A549 (cell line): Measurements from ENCODE around the gene TRIM69. TPM values are rescaled to one million over a fixed set of nuclear protein-coding genes. Genes with fewer than 3 reads are reported as not detected.

Source experiments
- ATAC-seq, 2 experiments: fragments of 200-7000 bp in 1 of 2; fragments of >200 bp in 1 of 2; cut with Nextera tagmentation in 1 of 2; cut with Tn5 transposase in 1 of 2; 3 replicates each; pipeline versions ENCODE4 v1.8.0 to v1.9.1; 2018 to 2020; ENCODE audit warnings: mild to moderate bottlenecking in 1 of 2, moderate library complexity in 1 of 2
- CTCF ChIA-PET: fragments of 300-600 bp; sonication (Branson Sonifier 250); formaldehyde crosslinking; extraction: SDS; loops from one replicate; lab custom pipeline; 2021; ENCODE audit warnings: antibody characterized with exemption, inconsistent platforms; lab: Yijun Ruan, JAX
- POLR2A ChIA-PET: fragments of 350-600 bp; formaldehyde crosslinking; extraction: SDS; loops from one replicate; lab custom pipeline; 2021; ENCODE audit warnings: antibody characterized with exemption, inconsistent platforms; lab: Yijun Ruan, JAX
- DNase-seq, 2 experiments: peaks; one replicate each; pipeline versions ENCODE4 v3.0.0 to v3.0.0-alpha.2; 2011 to 2016; ENCODE audit warnings: low read depth in 1 of 2, low spot score in 1 of 2
- FAIRE-seq: peaks from 2 replicates; lab custom pipeline; 2011; peaks lifted over from hg19 to GRCh38; lab: Jason Lieb, UNC
- H3K27ac ChIP-seq, 2 experiments: fragments of >200 bp; sonication (Bioruptor Twin); formaldehyde crosslinking; 3 replicates each; pipeline ENCODE4 v1.5.1; 2016 to 2017
- H3K4me1 ChIP-seq: fragments of >200 bp; sonication (Bioruptor Twin); formaldehyde crosslinking; 3 replicates; pipeline ENCODE4 v1.6.1; 2016
- H3K4me2 ChIP-seq: fragments of >200 bp; sonication (Bioruptor Twin); formaldehyde crosslinking; 3 replicates; pipeline ENCODE4 v1.6.1; 2016
- H3K4me3 ChIP-seq: fragments of >200 bp; sonication (Bioruptor Twin); formaldehyde crosslinking; 3 replicates; pipeline ENCODE4 v1.5.1; 2016
- H3K9me3 ChIP-seq: fragments of >200 bp; sonication (Bioruptor Twin); formaldehyde crosslinking; 3 replicates; pipeline ENCODE4 v1.6.1; 2016
- BHLHE40 ChIP-seq: IDR thresholded peaks from 2 replicates; pipeline ENCODE4 v1.6.1; 2012; ENCODE audit warnings: low read depth, low read length, inconsistent platforms
- CBX2 ChIP-seq: fragments of 200-600 bp; sonication (generic); IDR thresholded peaks from 2 replicates; pipeline ENCODE4 v1.6.1; 2016; ENCODE audit warnings: low read depth, mild to moderate bottlenecking, borderline replicate concordance
- CEBPB ChIP-seq, 2 experiments: fragments of >200 bp in 1 of 2; sonication (Bioruptor Twin) in 1 of 2; formaldehyde crosslinking in 1 of 2; IDR thresholded peaks; 2 replicates each; pipeline ENCODE4 v1.6.1; 2012 to 2016
- CHD2 ChIP-seq: fragments of 150-350 bp; IDR thresholded peaks from 2 replicates; pipeline ENCODE4 v1.6.1; 2014; ENCODE audit warnings: low read length; ENCODE audit not compliant: partially characterized antibody
- CHD4 ChIP-seq: fragments of 200-600 bp; sonication (generic); IDR thresholded peaks from 2 replicates; pipeline ENCODE4 v1.6.1; 2016; ENCODE audit warnings: antibody characterized with exemption, mild to moderate bottlenecking, borderline replicate concordance
- E2F6 ChIP-seq: IDR thresholded peaks from 2 replicates; pipeline ENCODE4 v1.6.1; 2012; ENCODE audit warnings: low read depth, borderline replicate concordance
- EHMT2 ChIP-seq: fragments of 200-600 bp; sonication (generic); IDR thresholded peaks from 2 replicates; pipeline ENCODE4 v1.6.1; 2016; ENCODE audit warnings: antibody characterized with exemption, low read depth, mild to moderate bottlenecking, moderate library complexity
- ELK1 ChIP-seq: fragments of 150-350 bp; IDR thresholded peaks from 2 replicates; pipeline ENCODE4 v1.6.1; 2014; ENCODE audit warnings: low read depth, mild to moderate bottlenecking, low read length
- FOXS1 ChIP-seq: fragments of 250-450 bp; sonication (Bioruptor Pico); IDR thresholded peaks from 2 replicates; pipeline ENCODE4 v1.5.0; 2020; ENCODE audit warnings: mild to moderate bottlenecking, moderate library complexity
- HMGXB4 ChIP-seq: fragments of 250-450 bp; sonication (Bioruptor Pico); IDR thresholded peaks from 2 replicates; pipeline ENCODE4 v1.5.0; 2021; ENCODE audit warnings: mild to moderate bottlenecking, moderate library complexity, borderline replicate concordance
- HOXA7 ChIP-seq: fragments of 250-450 bp; sonication (Bioruptor Pico); IDR thresholded peaks from 2 replicates; pipeline ENCODE4 v1.5.0; 2020; ENCODE audit warnings: mild to moderate bottlenecking, moderate library complexity
- MAFK ChIP-seq: fragments of 450-650 bp; IDR thresholded peaks from 2 replicates; pipeline ENCODE4 v1.6.1; 2014; ENCODE audit not compliant: partially characterized antibody
- MYC ChIP-seq: IDR thresholded peaks from 2 replicates; pipeline ENCODE4 v1.6.1; 2012; ENCODE audit warnings: mild to moderate bottlenecking, inconsistent platforms, low read length, improper control_type of control experiment, borderline replicate concordance
- NFE2L2 ChIP-seq: fragments of 150-350 bp; conservative IDR thresholded peaks from 2 replicates; pipeline ENCODE4 v1.6.1; 2014; ENCODE audit warnings: low read length
- NR3C1 ChIP-seq: fragments of >200 bp; sonication (Bioruptor Twin); formaldehyde crosslinking; IDR thresholded peaks from 3 replicates; pipeline ENCODE4 v1.6.1; 2017
- POLR2AphosphoS2 ChIP-seq: conservative IDR thresholded peaks from 2 replicates; pipeline ENCODE4 v1.6.1; 2012; ENCODE audit warnings: low read length, improper control_type of control experiment, inconsistent platforms
- RCOR1 ChIP-seq: fragments of 150-350 bp; IDR thresholded peaks from 2 replicates; pipeline ENCODE4 v1.6.1; 2014; ENCODE audit warnings: antibody characterized with exemption, low read length, low read depth
- SMC3 ChIP-seq: fragments of >200 bp; sonication (Bioruptor Twin); formaldehyde crosslinking; IDR thresholded peaks from 3 replicates; pipeline ENCODE4 v1.6.1; 2018; ENCODE audit warnings: inconsistent platforms
- SREBF2 ChIP-seq: fragments of 450-650 bp; IDR thresholded peaks from 2 replicates; pipeline ENCODE4 v1.6.1; 2014; ENCODE audit warnings: mild to moderate bottlenecking, moderate library complexity
- USF2 ChIP-seq: fragments of 450-650 bp; IDR thresholded peaks from 2 replicates; pipeline ENCODE4 v1.6.1; 2014; ENCODE audit warnings: antibody characterized with exemption
- ZFP36 ChIP-seq: fragments of 450-650 bp; IDR thresholded peaks from 2 replicates; pipeline ENCODE4 v1.6.1; 2014; ENCODE audit warnings: borderline replicate concordance; ENCODE audit not compliant: partially characterized antibody
- ZNF302 ChIP-seq: fragments of 250-450 bp; sonication (Bioruptor Pico); IDR thresholded peaks from 2 replicates; pipeline ENCODE4 v1.9.0; 2021; ENCODE audit warnings: inconsistent platforms, mild to moderate bottlenecking, moderate library complexity
- WGBS: methylation state at CpG from one replicate; pipeline ENCODE4 v1.1.6; 2017; ENCODE audit errors: missing lambda C conversion rate; 5-methylcytosine and 5-hydroxymethylcytosine counted together
- polyA plus RNA-seq, 4 experiments: library from polyadenylated mRNA; depleted of rRNA in 3 of 4; stranded (reverse); fragments of >200 nt; fragmentation: RNase III in 1 of 4; extraction: RNeasy Plus Mini Kit Qiagen cat#74134 plus additional on column Dnase treatment in 1 of 4; gene quantifications; 2 replicates in 3 of 4; 3 replicates in 1 of 4; pipeline ENCODE4 v1.2.3, GENCODE V29; 2011 to 2017

Gene TRIM69
- polyA plus RNA-seq, 2 of the 4 experiments (the other 2 are of a cell fraction), result 9.0 to 10.4 TPM

- Histone ChIP-seq H3K9me3 (no peaks in the 10 kb centered on the region), H3K27ac (no peak overlapping the region), H3K4me3 (no peak overlapping the region)
- no peak for DNase-seq
- POLR2A ChIA-PET, result no interaction called here
- no peak for FAIRE-seq
- ATAC-seq, result no peak
- WGBS, result 19% methylated on average over 2 of the region's 2 CpGs
- TF ChIP-seq CBX2 (no peak), BHLHE40 (no peak), CEBPB (IDR thresholded peaks at IDR 0.05) (no peak), HOXA7 (no peak), MYC (no peak), ELK1 (no peak), EHMT2 (no peak), POLR2AphosphoS2 (no peak), ZFP36 (no peak), CHD2 (no peak), SMC3 (no peak), NR3C1 (no peak), NFE2L2 (no peak), CHD4 (no peak), RCOR1 (no peak), E2F6 (no peak), HMGXB4 (no peak), SREBF2 (no peak)
- TF ChIP-seq, all 56 proteins: peak for 0
- CTCF ChIA-PET, result interaction anchor here (0.7 kb wide), 1 partner anchor 1016 kb away, joined by 4 read pairs; no protein-coding TSS in a partner anchor
- Histone ChIP-seq H3K4me2 (no peak overlapping the region), H3K4me1 (no peaks in the 10 kb centered on the region)
Observed at GRCh38 chr15:44790215-44790614, 53.9 kb downstream of the TRIM69 start.

- 83% methylated on average over 3 of the region's 3 CpGs for WGBS
- ChIA-PET POLR2A (no interaction called here), CTCF (interaction anchor here (0.7 kb wide), 2 partner anchors 131 to 1017 kb away, joined by 3 to 4 read pairs; no protein-coding TSS in a partner anchor)
- Histone ChIP-seq H3K9me3 (no peaks in the 10 kb centered on the region), H3K4me2 (no peak overlapping the region), H3K4me3 (no peak overlapping the region), H3K27ac (no peak overlapping the region), H3K4me1 (no peaks in the 10 kb centered on the region)
- TF ChIP-seq CHD2 (no peak), MYC (no peak)
- no peak for DNase-seq
- no peak for FAIRE-seq
- no peak for ATAC-seq
Observed at GRCh38 chr15:44790656-44791055, 54.3 kb downstream of the TRIM69 start.

GRCh38 chr15:44792715-44793114, 56.4 kb downstream of the TRIM69 start:
- ATAC-seq, result no peak
- no peak for TF ChIP-seq SMC3
- TF ChIP-seq FOXS1 (CRISPR knock-in tag), result no peak
- no peak for TF ChIP-seq ZNF302 (CRISPR knock-in tag)
- TF ChIP-seq MAFK, result no peak
- no peak for TF ChIP-seq USF2
- Histone ChIP-seq H3K4me2 (no peak overlapping the region), H3K4me3 (no peak overlapping the region), H3K9me3 (no peaks in the 10 kb centered on the region), H3K4me1 (no peaks in the 10 kb centered on the region), H3K27ac (no peak overlapping the region)
- DNase-seq, result no peak
- WGBS, result 57% methylated on average over 1 of the region's 1 CpG
- ChIA-PET POLR2A (no interaction called here), CTCF (no interaction called here)
- no peak for FAIRE-seq
